Measurements from ENCODE around the gene PAPPA2.

The PAPPA2 gene

GRCh38 chr1:176893625-176894352 is 430.8 kb downstream of the PAPPA2 start:
- no peak for DNase-seq (ENCODE audit: low read depth in 1 of 2, low spot score in 1 of 2)

GRCh38 chr1:176894450-176894849 is 431.5 kb downstream of the PAPPA2 start:
- DNase-seq (ENCODE audit: low read depth in 1 of 2, low spot score in 1 of 2): no peak
